AG09319 (cell line): ENCODE results near the gene FAM187B.

Experiments used
- DNase-seq: peaks from one replicate; pipeline ENCODE4 v3.0.0-alpha.2; 2010; ENCODE audit warnings: low read depth; ENCODE audit errors: extremely low read depth
- CTCF ChIP-seq: IDR thresholded peaks from 2 replicates; pipeline ENCODE4 v1.5.1; 2011; ENCODE audit warnings: low read depth, mild to moderate bottlenecking, inconsistent platforms, low read length, moderate library complexity

FAM187B gene

GRCh38 chr19:35236638-35237400, 8.3 kb upstream of the FAM187B start:
- TF ChIP-seq CTCF: no peak
- DNase-seq: no peak

GRCh38 chr19:35232912-35233311, 4.4 kb upstream of the FAM187B start:
- no peak for TF ChIP-seq CTCF
- DNase-seq: no peak

- no peak for DNase-seq
- TF ChIP-seq CTCF: no peak
These were observed 3.6 kb upstream of the FAM187B start for GRCh38 chr19:35231956-35232645.

GRCh38 chr19:35229601-35230000, 1.1 kb upstream of the FAM187B start:
- no peak for DNase-seq
- TF ChIP-seq CTCF: no peak

- DNase-seq: no peak
- TF ChIP-seq CTCF: no peak
These were observed 1.8 kb downstream of the FAM187B start for GRCh38 chr19:35226748-35227147.

GRCh38 chr19:35225951-35226350, 2.6 kb downstream of the FAM187B start:
- no peak for DNase-seq
- TF ChIP-seq CTCF: no peak
